HepG2 (cell line): ENCODE results near the gene MYD88. TPM values are rescaled to one million over a fixed set of nuclear protein-coding genes. Genes with fewer than 3 reads are reported as not detected.

Source experiments
- CENPX ChIP-seq: sonication (generic); formaldehyde crosslinking; IDR thresholded peaks from 2 replicates; pipeline ENCODE4 v1.9.0; 2021; ENCODE audit warnings: mild to moderate bottlenecking, missing genetic modification reagents, moderate library complexity
- CHD4 ChIP-seq: fragments of 200-600 bp; sonication (generic); IDR thresholded peaks from 2 replicates; pipeline ENCODE4 v1.7.0; 2017; ENCODE audit warnings: mild to moderate bottlenecking, low read length, borderline replicate concordance
- FOXP1 ChIP-seq, 2 experiments: fragments of 450-650 bp in 1 of 2; IDR thresholded peaks; 2 replicates each; pipeline ENCODE4 v1.6.1; 2017 to 2018; ENCODE audit warnings: antibody characterized with exemption in 1 of 2
- KDM3A ChIP-seq: IDR thresholded peaks from 2 replicates; pipeline ENCODE4 v1.6.1; 2018; ENCODE audit warnings: low read depth, missing compliant biosample characterization
- MEIS2 ChIP-seq: sonication (generic); formaldehyde crosslinking; IDR thresholded peaks from 2 replicates; pipeline ENCODE4 v1.9.0; 2021; ENCODE audit warnings: mild to moderate bottlenecking, missing genetic modification reagents
- SYNCRIP ChIP-seq: fragments of 200-400 bp; formaldehyde crosslinking; IDR thresholded peaks from 2 replicates; pipeline ENCODE4 v1.6.1; 2018; ENCODE audit warnings: mild to moderate bottlenecking, low read depth, low read length; ENCODE audit not compliant: insufficient read depth
- TBX2 ChIP-seq: sonication (generic); formaldehyde crosslinking; IDR thresholded peaks from 2 replicates; pipeline ENCODE4 v1.5.0; 2020; ENCODE audit warnings: missing genetic modification reagents, mild to moderate bottlenecking, borderline replicate concordance
- ZMYM3 ChIP-seq: sonication (generic); formaldehyde crosslinking; IDR thresholded peaks from 2 replicates; pipeline ENCODE4 v1.5.1; 2020; ENCODE audit warnings: mild to moderate bottlenecking, missing genetic modification reagents
- ZNF235 ChIP-seq: sonication (generic); formaldehyde crosslinking; IDR thresholded peaks from 2 replicates; pipeline ENCODE4 v1.8.1; 2023; ENCODE audit warnings: mild to moderate bottlenecking, missing genetic modification reagents, borderline replicate concordance
- ZNF556 ChIP-seq: sonication (generic); formaldehyde crosslinking; IDR thresholded peaks from 2 replicates; pipeline ENCODE4 v1.4.0; 2020; ENCODE audit warnings: mild to moderate bottlenecking, missing genetic modification reagents, borderline replicate concordance
- ZNF782 ChIP-seq: sonication (generic); formaldehyde crosslinking; IDR thresholded peaks from 2 replicates; pipeline ENCODE4 v1.4.0; 2020; ENCODE audit warnings: missing genetic modification reagents, mild to moderate bottlenecking, borderline replicate concordance
- polyA plus RNA-seq, 8 experiments: library from polyadenylated mRNA; depleted of rRNA in 3 of 8; stranded (reverse) in 7 of 8; unstranded in 1 of 8; fragments of >200 nt; fragmentation: Illumina TruSeq in 4 of 8; extraction: Trizol in 4 of 8; gene quantifications; 2 replicates each; pipeline versions ENCODE4 v1.2.1 to v1.2.3, GENCODE V29; 2011 to 2016; ENCODE audit warnings: low read depth in 4 of 8, missing spikeins in 1 of 8, mixed read lengths in 1 of 8; ENCODE audit not compliant: insufficient read depth in 1 of 8
- total RNA-seq, 5 experiments: library from RNA; depleted of rRNA; stranded (reverse); fragments of >200 nt; fragmentation: Illumina TruSeq; extraction: Trizol; gene quantifications; 2 replicates each; pipeline ENCODE4 v1.2.3, GENCODE V29; 2016; ENCODE audit warnings: low read depth in 1 of 5
- TF ChIP-seq, protein P1 (sequence below): sonication (generic); formaldehyde crosslinking; IDR thresholded peaks from 2 replicates; pipeline ENCODE4 v1.4.0; 2020; ENCODE audit warnings: missing genetic modification reagents
- TF ChIP-seq, protein P2 (sequence below): sonication (generic); formaldehyde crosslinking; IDR thresholded peaks from 2 replicates; pipeline ENCODE4 v1.5.0; 2020; ENCODE audit warnings: mild to moderate bottlenecking, missing genetic modification reagents
- TF ChIP-seq, protein P3 (sequence below): sonication (generic); formaldehyde crosslinking; IDR thresholded peaks from 2 replicates; pipeline ENCODE4 v1.8.0; 2022; ENCODE audit warnings: missing genetic modification reagents, mild to moderate bottlenecking, inconsistent platforms, borderline replicate concordance
- TF ChIP-seq, protein P4 (sequence below): sonication (generic); formaldehyde crosslinking; IDR thresholded peaks from 2 replicates; pipeline ENCODE4 v1.4.0; 2020; ENCODE audit warnings: mild to moderate bottlenecking, low read depth, missing genetic modification reagents
- TF ChIP-seq, protein P5 (sequence below): sonication (generic); formaldehyde crosslinking; IDR thresholded peaks from 2 replicates; pipeline ENCODE4 v1.4.0; 2020; ENCODE audit warnings: mild to moderate bottlenecking, missing genetic modification reagents
- TF ChIP-seq, protein P6 (sequence below): IDR thresholded peaks from 2 replicates; pipeline ENCODE4 v1.6.1; 2016; ENCODE audit warnings: missing compliant biosample characterization, missing genetic modification reagents, borderline replicate concordance

Gene MYD88
- total and polyA plus RNA-seq, 2 of the 13 experiments (the other 11 are each of a cell fraction or from before 2014, with no cell fraction given), result 7.6 to 32.7 TPM

DNA sequence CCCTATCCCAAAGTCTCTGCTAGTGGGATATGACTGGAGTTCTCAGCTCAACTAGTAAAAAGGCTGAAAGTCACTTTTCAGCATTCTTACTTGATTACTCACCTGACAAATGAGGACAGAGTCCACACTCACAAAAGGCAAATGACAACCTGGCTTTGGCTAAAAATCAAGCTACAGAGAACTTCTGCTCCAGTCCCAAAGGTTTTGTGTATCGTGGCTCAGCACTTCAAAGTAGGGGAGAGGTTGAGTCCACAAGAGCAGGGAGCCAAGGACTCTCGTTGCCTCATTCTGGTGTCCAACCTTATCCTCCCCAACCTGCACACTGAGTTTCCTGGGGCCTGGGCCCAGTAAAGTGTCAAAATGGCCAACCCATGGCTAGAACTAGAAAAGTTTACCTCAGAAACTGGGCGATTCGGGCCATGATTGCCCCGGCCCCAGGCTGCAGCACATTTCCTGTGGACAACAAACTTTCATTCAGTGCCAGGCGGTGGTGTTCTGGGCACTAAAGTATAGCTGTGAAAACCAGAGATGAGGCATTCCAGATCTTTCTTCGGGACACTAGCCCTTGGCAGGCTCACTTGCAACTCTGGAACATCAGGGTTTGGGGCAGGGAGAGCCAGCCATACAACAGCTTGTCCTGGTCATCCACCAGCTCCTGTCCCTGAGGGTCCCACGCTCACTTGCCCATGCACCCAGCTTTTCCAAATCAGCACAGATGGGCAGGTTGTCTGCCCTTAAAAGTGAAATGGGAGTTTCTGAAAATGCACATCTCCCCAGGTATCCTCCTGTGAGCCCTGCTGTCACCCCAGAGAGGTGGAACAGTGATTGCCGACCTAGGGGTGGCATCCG is 4.7 kb upstream of the MYD88 start (continued):
- TF ChIP-seq, protein P1, sequence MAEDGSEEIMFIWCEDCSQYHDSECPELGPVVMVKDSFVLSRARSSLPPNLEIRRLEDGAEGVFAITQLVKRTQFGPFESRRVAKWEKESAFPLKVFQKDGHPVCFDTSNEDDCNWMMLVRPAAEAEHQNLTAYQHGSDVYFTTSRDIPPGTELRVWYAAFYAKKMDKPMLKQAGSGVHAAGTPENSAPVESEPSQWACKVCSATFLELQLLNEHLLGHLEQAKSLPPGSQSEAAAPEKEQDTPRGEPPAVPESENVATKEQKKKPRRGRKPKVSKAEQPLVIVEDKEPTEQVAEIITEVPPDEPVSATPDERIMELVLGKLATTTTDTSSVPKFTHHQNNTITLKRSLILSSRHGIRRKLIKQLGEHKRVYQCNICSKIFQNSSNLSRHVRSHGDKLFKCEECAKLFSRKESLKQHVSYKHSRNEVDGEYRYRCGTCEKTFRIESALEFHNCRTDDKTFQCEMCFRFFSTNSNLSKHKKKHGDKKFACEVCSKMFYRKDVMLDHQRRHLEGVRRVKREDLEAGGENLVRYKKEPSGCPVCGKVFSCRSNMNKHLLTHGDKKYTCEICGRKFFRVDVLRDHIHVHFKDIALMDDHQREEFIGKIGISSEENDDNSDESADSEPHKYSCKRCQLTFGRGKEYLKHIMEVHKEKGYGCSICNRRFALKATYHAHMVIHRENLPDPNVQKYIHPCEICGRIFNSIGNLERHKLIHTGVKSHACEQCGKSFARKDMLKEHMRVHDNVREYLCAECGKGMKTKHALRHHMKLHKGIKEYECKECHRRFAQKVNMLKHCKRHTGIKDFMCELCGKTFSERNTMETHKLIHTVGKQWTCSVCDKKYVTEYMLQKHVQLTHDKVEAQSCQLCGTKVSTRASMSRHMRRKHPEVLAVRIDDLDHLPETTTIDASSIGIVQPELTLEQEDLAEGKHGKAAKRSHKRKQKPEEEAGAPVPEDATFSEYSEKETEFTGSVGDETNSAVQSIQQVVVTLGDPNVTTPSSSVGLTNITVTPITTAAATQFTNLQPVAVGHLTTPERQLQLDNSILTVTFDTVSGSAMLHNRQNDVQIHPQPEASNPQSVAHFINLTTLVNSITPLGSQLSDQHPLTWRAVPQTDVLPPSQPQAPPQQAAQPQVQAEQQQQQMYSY (CRISPR knock-in tag), result no peak
- no peak for TF ChIP-seq CENPX
- TF ChIP-seq TBX2 (CRISPR knock-in tag), result peak; percentile 89; the same call in 1 of the 2 replicates
- TF ChIP-seq, protein P2, sequence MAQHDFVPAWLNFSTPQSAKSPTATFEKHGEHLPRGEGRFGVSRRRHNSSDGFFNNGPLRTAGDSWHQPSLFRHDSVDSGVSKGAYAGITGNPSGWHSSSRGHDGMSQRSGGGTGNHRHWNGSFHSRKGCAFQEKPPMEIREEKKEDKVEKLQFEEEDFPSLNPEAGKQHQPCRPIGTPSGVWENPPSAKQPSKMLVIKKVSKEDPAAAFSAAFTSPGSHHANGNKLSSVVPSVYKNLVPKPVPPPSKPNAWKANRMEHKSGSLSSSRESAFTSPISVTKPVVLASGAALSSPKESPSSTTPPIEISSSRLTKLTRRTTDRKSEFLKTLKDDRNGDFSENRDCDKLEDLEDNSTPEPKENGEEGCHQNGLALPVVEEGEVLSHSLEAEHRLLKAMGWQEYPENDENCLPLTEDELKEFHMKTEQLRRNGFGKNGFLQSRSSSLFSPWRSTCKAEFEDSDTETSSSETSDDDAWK, result no peak
- TF ChIP-seq, protein P3, sequence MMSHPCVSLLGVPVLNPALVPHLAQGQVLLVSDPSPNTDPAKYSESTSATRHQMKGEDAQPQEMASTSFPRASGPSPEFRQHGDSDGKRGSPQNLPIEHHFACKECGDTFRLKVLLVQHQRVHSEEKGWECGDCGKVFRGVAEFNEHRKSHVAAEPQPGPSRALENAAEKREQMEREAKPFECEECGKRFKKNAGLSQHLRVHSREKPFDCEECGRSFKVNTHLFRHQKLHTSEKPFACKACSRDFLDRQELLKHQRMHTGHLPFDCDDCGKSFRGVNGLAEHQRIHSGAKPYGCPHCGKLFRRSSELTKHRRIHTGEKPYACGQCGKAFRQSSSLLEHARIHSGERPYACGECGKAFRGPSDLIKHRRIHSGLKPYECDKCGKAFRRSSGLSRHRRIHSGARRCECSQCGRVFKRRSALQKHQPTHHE, result 0 out of 2 replicates have a peak, but pooled peaks have one; percentile 51
- no peak; the same call in 1 of the 2 replicates for TF ChIP-seq ZNF782
- TF ChIP-seq ZNF556 (CRISPR knock-in tag), result peak; percentile 84
- TF ChIP-seq, protein P4, sequence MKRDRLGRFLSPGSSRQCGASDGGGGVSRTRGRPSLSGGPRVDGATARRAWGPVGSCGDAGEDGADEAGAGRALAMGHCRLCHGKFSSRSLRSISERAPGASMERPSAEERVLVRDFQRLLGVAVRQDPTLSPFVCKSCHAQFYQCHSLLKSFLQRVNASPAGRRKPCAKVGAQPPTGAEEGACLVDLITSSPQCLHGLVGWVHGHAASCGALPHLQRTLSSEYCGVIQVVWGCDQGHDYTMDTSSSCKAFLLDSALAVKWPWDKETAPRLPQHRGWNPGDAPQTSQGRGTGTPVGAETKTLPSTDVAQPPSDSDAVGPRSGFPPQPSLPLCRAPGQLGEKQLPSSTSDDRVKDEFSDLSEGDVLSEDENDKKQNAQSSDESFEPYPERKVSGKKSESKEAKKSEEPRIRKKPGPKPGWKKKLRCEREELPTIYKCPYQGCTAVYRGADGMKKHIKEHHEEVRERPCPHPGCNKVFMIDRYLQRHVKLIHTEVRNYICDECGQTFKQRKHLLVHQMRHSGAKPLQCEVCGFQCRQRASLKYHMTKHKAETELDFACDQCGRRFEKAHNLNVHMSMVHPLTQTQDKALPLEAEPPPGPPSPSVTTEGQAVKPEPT, result no peak
- TF ChIP-seq KDM3A (CRISPR knock-in tag), result peak; percentile 90; the same call in 1 of the 2 replicates
- peak; percentile 94 for TF ChIP-seq MEIS2 (CRISPR knock-in tag)
- TF ChIP-seq, protein P5, sequence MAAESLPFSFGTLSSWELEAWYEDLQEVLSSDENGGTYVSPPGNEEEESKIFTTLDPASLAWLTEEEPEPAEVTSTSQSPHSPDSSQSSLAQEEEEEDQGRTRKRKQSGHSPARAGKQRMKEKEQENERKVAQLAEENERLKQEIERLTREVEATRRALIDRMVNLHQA, result 0 out of 2 replicates have a peak, but pooled peaks have one; percentile 43
- no peak for TF ChIP-seq ZNF235 (CRISPR knock-in tag)
- peak; percentile 44; the same call in 1 of the 2 replicates for TF ChIP-seq CHD4
- TF ChIP-seq FOXP1 (IDR thresholded peaks at IDR 0.05), result no peak
- TF ChIP-seq FOXP1 (CRISPR knock-in tag; IDR thresholded peaks at IDR 0.05), result peak; percentile 70
- no peak for TF ChIP-seq SYNCRIP
- no peak for TF ChIP-seq ZMYM3 (CRISPR knock-in tag)
- TF ChIP-seq, protein P6, sequence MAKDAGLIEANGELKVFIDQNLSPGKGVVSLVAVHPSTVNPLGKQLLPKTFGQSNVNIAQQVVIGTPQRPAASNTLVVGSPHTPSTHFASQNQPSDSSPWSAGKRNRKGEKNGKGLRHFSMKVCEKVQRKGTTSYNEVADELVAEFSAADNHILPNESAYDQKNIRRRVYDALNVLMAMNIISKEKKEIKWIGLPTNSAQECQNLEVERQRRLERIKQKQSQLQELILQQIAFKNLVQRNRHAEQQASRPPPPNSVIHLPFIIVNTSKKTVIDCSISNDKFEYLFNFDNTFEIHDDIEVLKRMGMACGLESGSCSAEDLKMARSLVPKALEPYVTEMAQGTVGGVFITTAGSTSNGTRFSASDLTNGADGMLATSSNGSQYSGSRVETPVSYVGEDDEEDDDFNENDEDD, result no peak; the same call in 1 of the 2 replicates
